KMS-11 (cell line): ENCODE measurements around the gene EHF.

Source experiments
- H2AFZ ChIP-seq: fragments of 200-600 bp; sonication (generic); 2 replicates; pipeline ENCODE4 v1.6.1; 2016; ENCODE audit warnings: antibody characterized with exemption, mixed run types, low read depth
- H3K27ac ChIP-seq: fragments of 200-600 bp; sonication (generic); 2 replicates; pipeline ENCODE4 v1.6.1; 2016; ENCODE audit warnings: mild to moderate bottlenecking, mixed run types
- H3K27me3 ChIP-seq: fragments of 200-600 bp; sonication (generic); 2 replicates; pipeline ENCODE4 v1.6.1; 2017; ENCODE audit warnings: mild to moderate bottlenecking, low read depth, mixed run types, moderate library complexity; ENCODE audit not compliant: insufficient read depth
- H3K36me3 ChIP-seq: fragments of 200-600 bp; sonication (generic); 2 replicates; pipeline ENCODE4 v1.6.1; 2017; ENCODE audit warnings: mild to moderate bottlenecking, mixed run types; ENCODE audit not compliant: insufficient read depth
- H3K4me1 ChIP-seq: fragments of 200-600 bp; sonication (generic); 2 replicates; pipeline ENCODE4 v1.6.1; 2016; ENCODE audit warnings: mild to moderate bottlenecking, low read depth, mixed run types; ENCODE audit not compliant: poor library complexity, severe bottlenecking
- H3K4me2 ChIP-seq: fragments of 200-600 bp; sonication (generic); 2 replicates; pipeline ENCODE4 v1.7.0; 2016; ENCODE audit warnings: mild to moderate bottlenecking, mixed run types
- H3K4me3 ChIP-seq: fragments of 200-600 bp; sonication (generic); IDR thresholded peaks from 2 replicates; pipeline ENCODE4 v1.6.1; 2017; ENCODE audit warnings: low read depth, low read length, mixed read lengths; ENCODE audit not compliant: insufficient read depth
- H3K79me2 ChIP-seq: fragments of 200-600 bp; sonication (generic); 2 replicates; pipeline ENCODE4 v1.6.1; 2016; ENCODE audit warnings: low read depth, mixed run types; ENCODE audit not compliant: insufficient read depth
- H3K9ac ChIP-seq: fragments of 200-600 bp; sonication (generic); 2 replicates; pipeline ENCODE4 v1.6.1; 2016; ENCODE audit warnings: mild to moderate bottlenecking, mixed run types
- H4K20me1 ChIP-seq: fragments of 200-600 bp; sonication (generic); 2 replicates; pipeline ENCODE4 v1.6.1; 2016; ENCODE audit warnings: mild to moderate bottlenecking, mixed run types; ENCODE audit not compliant: insufficient read depth
- CTCF ChIP-seq: fragments of 200-600 bp; sonication (generic); conservative IDR thresholded peaks from 2 replicates; pipeline ENCODE4 v1.6.1; 2017; ENCODE audit warnings: low read depth, mild to moderate bottlenecking, antibody characterized with exemption, low read length, moderate library complexity, mixed read lengths

The EHF gene

GRCh38 chr11:34605481-34606325 is 15.2 kb upstream of the EHF start:
- Histone ChIP-seq H3K4me1 (peaks cover 4% of the 10 kb centered on the region), H3K79me2 (no peaks in the 10 kb centered on the region), H3K27me3 (no peaks in the 10 kb centered on the region), H3K4me3 (no peak overlapping the region), H3K27ac (no peak overlapping the region), H3K4me2 (no peak overlapping the region), H4K20me1 (no peaks in the 10 kb centered on the region), H3K9ac (no peak overlapping the region), H3K36me3 (no peaks in the 10 kb centered on the region), H2AFZ (no peak overlapping the region)
- TF ChIP-seq CTCF: no peak

- no peak for TF ChIP-seq CTCF
- Histone ChIP-seq H3K4me3 (no peak overlapping the region), H3K36me3 (no peaks in the 10 kb centered on the region), H3K4me2 (no peak overlapping the region), H3K79me2 (no peaks in the 10 kb centered on the region), H2AFZ (no peak overlapping the region), H4K20me1 (no peaks in the 10 kb centered on the region), H3K4me1 (no peaks in the 10 kb centered on the region), H3K9ac (no peak overlapping the region), H3K27ac (no peak overlapping the region), H3K27me3 (no peaks in the 10 kb centered on the region)
Measured at GRCh38 chr11:34606326-34607120, 14.4 kb upstream of the EHF start.

GRCh38 chr11:34609187-34609751 is 11.6 kb upstream of the EHF start:
- H3K4me1 ChIP-seq: no peaks in the 10 kb centered on the region
- no peaks in the 10 kb centered on the region for H3K36me3 ChIP-seq
- H3K27me3 ChIP-seq: no peaks in the 10 kb centered on the region
- no peak overlapping the region for H3K27ac ChIP-seq
- H4K20me1 ChIP-seq: no peaks in the 10 kb centered on the region
- no peak overlapping the region for H3K4me3 ChIP-seq
- no peak overlapping the region for H2AFZ ChIP-seq
- TF ChIP-seq CTCF: no peak
- H3K79me2 ChIP-seq: no peaks in the 10 kb centered on the region
- no peak overlapping the region for H3K4me2 ChIP-seq
- H3K9ac ChIP-seq: no peak overlapping the region

- TF ChIP-seq CTCF: no peak
- Histone ChIP-seq H3K79me2 (no peaks in the 10 kb centered on the region), H4K20me1 (no peaks in the 10 kb centered on the region), H3K4me1 (no peaks in the 10 kb centered on the region), H3K27ac (no peak overlapping the region), H3K4me2 (no peak overlapping the region), H2AFZ (no peak overlapping the region), H3K9ac (no peak overlapping the region), H3K27me3 (no peaks in the 10 kb centered on the region), H3K4me3 (no peak overlapping the region), H3K36me3 (no peaks in the 10 kb centered on the region)
Measured at GRCh38 chr11:34609850-34610249, 11.0 kb upstream of the EHF start.
